CD8-positive, alpha-beta memory T cell (primary cell): ENCODE measurements around the gene DUOX2. TPM values are rescaled to one million over a fixed set of nuclear protein-coding genes. Genes with fewer than 3 reads are reported as not detected.
A peak's percentile ranks its signal among the peaks of the same experiment; 100 is the strongest.

ENCODE experiments used
- CTCF ChIA-PET: fragments of 350-600 bp; sonication (Branson Sonifier 250); formaldehyde crosslinking; loops from one replicate; lab custom pipeline; 2021; ENCODE audit warnings: antibody characterized with exemption; lab: Charles Lee
- POLR2A ChIA-PET: fragments of 350-600 bp; sonication (Branson Sonifier 250); formaldehyde crosslinking; loops from one replicate; lab custom pipeline; 2021; ENCODE audit warnings: antibody characterized with exemption; lab: Charles Lee
- DNase-seq, 5 donors: peaks; one replicate each; pipeline versions ENCODE4 v3.0.0 to v3.0.0-alpha.2; 2020 to 2022; ENCODE audit warnings: mixed read lengths in 1 of 5
- H3K27ac ChIP-seq: one replicate; pipeline ENCODE4 v1.7.0; 2013; ENCODE audit warnings: low read depth, mild to moderate bottlenecking, low read length, moderate library complexity
- H3K27me3 ChIP-seq: 2 replicates; pipeline ENCODE4 v1.7.0; 2013; ENCODE audit warnings: low read length, mild to moderate bottlenecking; ENCODE audit not compliant: insufficient read depth, poor library complexity, severe bottlenecking
- H3K36me3 ChIP-seq: 2 replicates; pipeline ENCODE4 v1.7.0; 2013; ENCODE audit warnings: mild to moderate bottlenecking, low read length, moderate library complexity; ENCODE audit not compliant: insufficient read depth
- H3K4me1 ChIP-seq: 2 replicates; pipeline ENCODE4 v1.7.0; 2013; ENCODE audit warnings: mild to moderate bottlenecking, low read length, moderate library complexity; ENCODE audit not compliant: insufficient read depth
- H3K4me3 ChIP-seq: 2 replicates; pipeline ENCODE4 v1.7.0; 2013; ENCODE audit warnings: mild to moderate bottlenecking, low read length
- H3K9me3 ChIP-seq: 2 replicates; pipeline ENCODE4 v1.7.0; 2013; ENCODE audit warnings: mild to moderate bottlenecking, low read length
- H3K27ac Mint-ChIP-seq, 8 donors: one replicate each; pipeline ENCODE4 v1.8.0; 2020 to 2021; ENCODE audit warnings: mixed read lengths in 8 of 8, mild to moderate bottlenecking in 6 of 8, inconsistent platforms in 3 of 8, moderate library complexity in 3 of 8
- H3K27me3 Mint-ChIP-seq, 2 donors: one replicate each; pipeline ENCODE4 v1.8.0; 2020 to 2021; ENCODE audit warnings: mixed read lengths in 2 of 2, mild to moderate bottlenecking in 1 of 2, moderate library complexity in 1 of 2
- H3K36me3 Mint-ChIP-seq, 3 donors: one replicate each; pipeline ENCODE4 v1.8.0; 2020 to 2021; ENCODE audit warnings: mixed read lengths in 3 of 3, inconsistent platforms in 1 of 3, mild to moderate bottlenecking in 1 of 3
- H3K4me1 Mint-ChIP-seq, 3 donors: one replicate each; pipeline ENCODE4 v1.8.0; 2020 to 2021; ENCODE audit warnings: mixed read lengths in 3 of 3, inconsistent platforms in 1 of 3, mild to moderate bottlenecking in 1 of 3
- H3K4me3 Mint-ChIP-seq, 7 donors: one replicate each; pipeline ENCODE4 v1.8.0; 2020 to 2021; ENCODE audit warnings: mixed read lengths in 7 of 7, mild to moderate bottlenecking in 6 of 7, moderate library complexity in 4 of 7, inconsistent platforms in 2 of 7
- H3K9me3 Mint-ChIP-seq, 5 donors: one replicate each; pipeline ENCODE4 v1.8.0; 2020 to 2022; ENCODE audit warnings: mixed read lengths in 5 of 5, mild to moderate bottlenecking in 3 of 5, moderate library complexity in 2 of 5, inconsistent platforms in 1 of 5
- polyA plus RNA-seq: library from polyadenylated mRNA; unstranded; fragments of 300-500 nt; fragmentation: Illumina TruSeq; gene quantifications from one replicate; pipeline ENCODE4 v1.2.3, GENCODE V29; 2021
- total RNA-seq, 2 experiments: library from RNA; stranded (reverse); gene quantifications; one replicate each; pipeline ENCODE4 v1.2.3, GENCODE V29; 2021

DUOX2 gene
- total and polyA plus RNA-seq, 3 experiments from 2014 or later: not detected

GRCh38 chr15:45101749-45102148 lies 12.2 kb downstream of the DUOX2 start:
- Mint-ChIP-seq H3K27ac (peak overlapping the region in 1 of 8 donors; percentile 48), H3K36me3 (no peaks in the 10 kb centered on the region), H3K9me3 (no peaks in the 10 kb centered on the region), H3K4me3 (no peak overlapping the region), H3K27me3 (peaks cover 11 to 26% of the 10 kb centered on the region in 2 donors), H3K4me1 (no peaks in the 10 kb centered on the region)
- Histone ChIP-seq H3K4me1 (no peaks in the 10 kb centered on the region), H3K27ac (no peak overlapping the region), H3K36me3 (no peaks in the 10 kb centered on the region), H3K27me3 (no peaks in the 10 kb centered on the region), H3K9me3 (no peaks in the 10 kb centered on the region), H3K4me3 (no peak overlapping the region)
- DNase-seq: no peak
- ChIA-PET POLR2A (no interaction called here), CTCF (no interaction called here)

- H3K27me3 Mint-ChIP-seq: peaks cover 10 to 19% of the 10 kb centered on the region in 2 donors
- no peak for DNase-seq
- no peaks in the 10 kb centered on the region for H3K9me3 Mint-ChIP-seq
- H3K36me3 ChIP-seq: no peaks in the 10 kb centered on the region
- H3K9me3 ChIP-seq: no peaks in the 10 kb centered on the region
- ChIA-PET POLR2A (no interaction called here), CTCF (no interaction called here)
- H3K4me1 Mint-ChIP-seq: no peaks in the 10 kb centered on the region
- H3K36me3 Mint-ChIP-seq: no peaks in the 10 kb centered on the region
- no peaks in the 10 kb centered on the region for H3K27me3 ChIP-seq
- H3K27ac Mint-ChIP-seq: no peak overlapping the region
- no peaks in the 10 kb centered on the region for H3K4me1 ChIP-seq
- no peak overlapping the region for H3K4me3 Mint-ChIP-seq
- H3K27ac ChIP-seq: no peak overlapping the region
- no peak overlapping the region for H3K4me3 ChIP-seq
Observed at GRCh38 chr15:45100884-45101625, 12.9 kb downstream of the DUOX2 start.

- no peaks in the 10 kb centered on the region for H3K4me1 ChIP-seq
- no peaks in the 10 kb centered on the region for H3K9me3 ChIP-seq
- no peak overlapping the region for H3K4me3 ChIP-seq
- Mint-ChIP-seq H3K4me3 (no peak overlapping the region), H3K27me3 (peaks cover 2 to 11% of the 10 kb centered on the region in 2 donors), H3K4me1 (no peaks in the 10 kb centered on the region), H3K27ac (no peak overlapping the region), H3K36me3 (no peaks in the 10 kb centered on the region), H3K9me3 (no peaks in the 10 kb centered on the region)
- no peak overlapping the region for H3K27ac ChIP-seq
- ChIA-PET CTCF (no interaction called here), POLR2A (no interaction called here)
- H3K27me3 ChIP-seq: no peaks in the 10 kb centered on the region
- H3K36me3 ChIP-seq: no peaks in the 10 kb centered on the region
- no peak for DNase-seq
Observed at GRCh38 chr15:45099549-45100165, 14.3 kb downstream of the DUOX2 start.

DNA sequence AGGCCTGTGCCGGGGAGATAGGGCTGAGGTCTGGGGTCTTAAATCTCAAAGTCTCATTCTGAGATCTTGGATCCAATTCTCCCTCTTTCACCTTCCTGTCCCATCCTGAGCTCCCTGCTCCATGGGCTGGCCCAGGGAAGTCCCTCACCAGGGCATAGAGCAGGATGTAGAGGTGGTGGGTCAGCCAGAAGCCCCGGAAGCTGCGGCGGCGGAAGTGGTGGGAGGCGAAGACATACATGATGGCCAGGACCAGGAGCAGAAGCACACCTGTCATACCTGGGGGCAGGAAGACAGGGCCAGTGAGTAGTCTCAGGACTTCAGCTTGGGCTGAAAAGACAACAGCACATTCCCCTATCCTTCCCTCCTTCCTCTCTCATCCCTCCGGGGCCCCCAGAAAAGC lies 16.5 kb downstream of the DUOX2 start:
- H3K4me3 ChIP-seq: no peak overlapping the region
- no peaks in the 10 kb centered on the region for H3K4me1 Mint-ChIP-seq
- no peak overlapping the region for H3K4me3 Mint-ChIP-seq
- POLR2A ChIA-PET: no interaction called here
- H3K9me3 ChIP-seq: no peaks in the 10 kb centered on the region
- peaks cover 0 to 2% of the 10 kb centered on the region in 2 donors for H3K27me3 Mint-ChIP-seq
- H3K27ac Mint-ChIP-seq: no peak overlapping the region
- H3K9me3 Mint-ChIP-seq: no peaks in the 10 kb centered on the region
- no peak overlapping the region for H3K27ac ChIP-seq
- no peaks in the 10 kb centered on the region for H3K4me1 ChIP-seq
- H3K36me3 ChIP-seq: no peaks in the 10 kb centered on the region
- H3K36me3 Mint-ChIP-seq: no peaks in the 10 kb centered on the region
- H3K27me3 ChIP-seq: no peaks in the 10 kb centered on the region
- no peak for DNase-seq
- CTCF ChIA-PET: interaction anchor here (1.3 kb wide), 1 partner anchor 15 kb away, joined by 4 read pairs; no protein-coding TSS in a partner anchor

- H3K4me1 Mint-ChIP-seq: no peaks in the 10 kb centered on the region
- Histone ChIP-seq H3K9me3 (no peaks in the 10 kb centered on the region), H3K36me3 (no peaks in the 10 kb centered on the region), H3K27me3 (no peaks in the 10 kb centered on the region), H3K27ac (no peak overlapping the region), H3K4me1 (no peaks in the 10 kb centered on the region), H3K4me3 (no peak overlapping the region)
- H3K9me3 Mint-ChIP-seq: no peaks in the 10 kb centered on the region
- peaks cover 5 to 13% of the 10 kb centered on the region in 2 donors for H3K27me3 Mint-ChIP-seq
- DNase-seq: no peak
- POLR2A ChIA-PET: no interaction called here
- H3K4me3 Mint-ChIP-seq: no peak overlapping the region
- CTCF ChIA-PET: no interaction called here
- H3K36me3 Mint-ChIP-seq: no peaks in the 10 kb centered on the region
- no peak overlapping the region for H3K27ac Mint-ChIP-seq
Observed at GRCh38 chr15:45095661-45096060, 18.3 kb downstream of the DUOX2 start.

DNA sequence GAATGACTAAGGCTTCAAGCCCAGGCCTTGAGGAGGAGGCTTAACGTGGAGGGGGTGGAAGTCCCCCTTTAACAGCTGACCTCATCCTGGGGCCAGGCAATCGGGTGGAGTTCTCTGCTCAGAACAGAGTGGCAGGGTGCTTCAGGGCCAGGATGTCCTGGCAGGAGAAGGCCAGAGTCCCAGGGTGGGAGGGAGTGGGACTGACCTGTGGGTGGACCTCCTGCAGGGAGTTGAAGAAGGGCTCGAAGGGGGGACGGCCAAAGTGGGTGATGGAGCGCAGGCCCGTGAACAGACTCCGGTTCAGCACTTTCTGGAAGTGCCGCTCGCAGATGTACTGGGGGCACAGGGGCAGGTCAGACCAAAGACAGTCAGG lies 19.6 kb downstream of the DUOX2 start:
- Mint-ChIP-seq H3K27ac (no peak overlapping the region), H3K36me3 (no peaks in the 10 kb centered on the region), H3K4me3 (no peak overlapping the region), H3K27me3 (peaks cover 3 to 24% of the 10 kb centered on the region in 2 donors), H3K9me3 (no peaks in the 10 kb centered on the region), H3K4me1 (no peaks in the 10 kb centered on the region)
- no peaks in the 10 kb centered on the region for H3K27me3 ChIP-seq
- H3K9me3 ChIP-seq: no peaks in the 10 kb centered on the region
- H3K4me3 ChIP-seq: no peak overlapping the region
- DNase-seq: no peak
- H3K36me3 ChIP-seq: no peaks in the 10 kb centered on the region
- H3K4me1 ChIP-seq: no peaks in the 10 kb centered on the region
- POLR2A ChIA-PET: no interaction called here
- CTCF ChIA-PET: no interaction called here
- H3K27ac ChIP-seq: no peak overlapping the region

DNA sequence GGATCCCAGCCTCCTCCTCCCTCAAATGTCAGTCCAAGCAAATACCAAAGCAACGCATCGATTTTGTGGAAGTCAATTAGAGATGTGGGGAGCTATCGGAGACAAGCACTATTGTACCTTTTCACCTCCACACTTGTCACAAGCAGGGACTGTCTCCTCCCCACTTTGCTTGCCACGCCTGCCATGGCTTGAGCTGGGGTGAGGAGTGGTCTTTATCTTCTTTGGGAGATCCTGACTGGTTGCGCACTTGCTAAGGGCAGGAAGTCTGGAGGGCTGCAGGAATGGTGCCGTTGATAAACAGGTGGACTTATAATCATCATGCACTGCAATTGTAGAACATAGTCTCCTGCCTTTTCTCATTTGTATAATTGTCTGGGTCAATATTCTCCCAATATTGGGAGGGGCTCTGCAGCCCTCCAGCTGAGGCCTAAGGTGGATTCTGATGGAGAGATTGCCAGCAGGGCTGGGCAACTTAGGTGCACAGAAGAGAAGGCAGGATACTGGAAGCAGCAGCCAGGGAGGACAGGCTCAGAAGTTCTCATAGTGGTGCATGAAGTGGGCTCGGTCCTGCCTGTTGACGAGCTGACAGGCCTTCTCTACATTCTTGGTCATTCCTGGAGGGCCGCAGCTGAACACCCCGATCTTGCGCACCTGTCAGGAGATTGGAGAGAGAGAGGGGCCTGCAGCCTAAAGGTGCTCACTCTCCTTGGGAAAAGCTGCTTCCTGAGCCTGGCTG lies 20.2 kb downstream of the DUOX2 start:
- no peaks in the 10 kb centered on the region for H3K36me3 ChIP-seq
- no peak overlapping the region for H3K4me3 ChIP-seq
- H3K27ac ChIP-seq: no peak overlapping the region
- DNase-seq: no peak
- H3K27me3 ChIP-seq: no peaks in the 10 kb centered on the region
- H3K4me3 Mint-ChIP-seq: no peak overlapping the region
- H3K4me1 Mint-ChIP-seq: no peaks in the 10 kb centered on the region
- no peaks in the 10 kb centered on the region for H3K9me3 ChIP-seq
- H3K9me3 Mint-ChIP-seq: no peaks in the 10 kb centered on the region
- H3K4me1 ChIP-seq: no peaks in the 10 kb centered on the region
- H3K36me3 Mint-ChIP-seq: no peaks in the 10 kb centered on the region
- H3K27ac Mint-ChIP-seq: no peak overlapping the region
- ChIA-PET POLR2A (no interaction called here), CTCF (no interaction called here)
- H3K27me3 Mint-ChIP-seq: peaks cover 3 to 29% of the 10 kb centered on the region in 2 donors

GRCh38 chr15:45093013-45093412 lies 21.0 kb downstream of the DUOX2 start:
- peaks cover 3 to 32% of the 10 kb centered on the region in 2 donors for H3K27me3 Mint-ChIP-seq
- Histone ChIP-seq H3K4me1 (no peaks in the 10 kb centered on the region), H3K27me3 (no peaks in the 10 kb centered on the region), H3K27ac (no peak overlapping the region), H3K4me3 (no peak overlapping the region), H3K9me3 (no peaks in the 10 kb centered on the region), H3K36me3 (no peaks in the 10 kb centered on the region)
- H3K27ac Mint-ChIP-seq: no peak overlapping the region
- H3K4me1 Mint-ChIP-seq: no peaks in the 10 kb centered on the region
- no peak overlapping the region for H3K4me3 Mint-ChIP-seq
- no peaks in the 10 kb centered on the region for H3K36me3 Mint-ChIP-seq
- no peaks in the 10 kb centered on the region for H3K9me3 Mint-ChIP-seq
- no peak for DNase-seq
- POLR2A ChIA-PET: no interaction called here
- CTCF ChIA-PET: no interaction called here
